COLO668 (cell line): ENCODE measurements around the gene LCN10.

ENCODE experiments used
- DNase-seq: peaks from one replicate; lab custom pipeline; 2025; ENCODE audit not compliant: unreplicated experiment; lab: John Stamatoyannopoulos, UW

LCN10 gene

GRCh38 chr9:136773386-136774044 lies 30.8 kb upstream of the LCN10 start:
- DNase-seq, result peak; percentile 31

DNA sequence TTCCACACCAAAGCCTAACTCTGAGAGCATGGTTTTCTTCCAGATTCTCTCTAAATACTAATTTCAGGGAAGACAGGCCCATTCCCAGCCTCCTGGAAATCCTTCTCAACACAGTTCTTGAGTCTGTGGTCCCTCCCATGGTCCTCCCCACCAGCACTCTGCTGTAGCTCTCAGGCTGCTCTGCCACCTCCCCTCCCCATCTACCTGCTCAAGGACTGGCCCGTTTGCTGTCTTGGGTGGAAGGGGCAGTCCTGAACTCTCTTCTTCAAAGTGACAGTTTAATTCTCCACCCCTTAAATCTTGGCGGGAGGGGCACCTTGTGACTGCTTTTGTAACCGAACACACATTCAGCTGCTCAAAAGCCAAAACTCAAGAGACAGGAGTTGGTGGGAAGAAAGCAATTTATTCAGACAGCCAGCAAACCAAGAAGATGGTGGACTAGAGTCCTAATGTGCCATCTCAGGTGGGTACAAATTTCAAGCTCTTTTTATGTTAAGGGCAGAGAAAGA lies 29.2 kb upstream of the LCN10 start:
- no peak for DNase-seq

GRCh38 chr9:136769710-136770191 lies 27.0 kb upstream of the LCN10 start:
- peak; percentile 36 for DNase-seq

DNA sequence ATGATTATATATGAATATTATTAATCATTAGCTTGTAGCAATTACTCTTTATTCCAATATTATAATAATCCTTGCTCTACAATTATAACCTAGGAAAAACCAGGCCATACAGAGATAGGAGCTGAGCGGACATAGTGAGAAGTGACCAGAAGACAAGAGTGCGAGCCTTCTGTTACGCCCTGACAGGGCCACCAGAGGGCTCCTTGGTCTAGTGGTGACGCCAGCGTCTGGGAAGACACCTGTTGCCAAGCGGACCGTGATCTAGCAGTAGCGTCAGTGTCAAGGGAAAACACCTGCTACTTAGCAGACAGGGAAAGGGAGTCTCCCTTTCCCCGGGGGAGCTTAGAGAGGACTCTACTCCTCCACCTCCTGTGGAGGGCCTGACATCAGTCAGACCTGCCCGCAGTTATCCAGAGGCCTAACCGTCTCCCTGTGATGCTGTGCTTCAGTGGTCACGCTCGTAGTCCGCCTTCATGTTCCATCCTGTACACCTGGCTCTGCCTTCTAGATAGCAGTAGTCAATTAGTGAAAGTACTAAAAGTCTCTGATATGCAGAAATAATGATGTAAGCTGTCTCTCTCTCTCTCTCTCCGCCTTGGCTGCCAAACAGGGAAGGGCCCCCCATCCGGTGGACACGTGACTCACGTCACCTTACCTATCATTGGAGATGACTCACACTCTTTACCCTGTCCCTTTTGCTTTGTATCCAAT lies 23.8 kb upstream of the LCN10 start:
- peak; percentile 80 for DNase-seq

- DNase-seq, result peak; percentile 25
Observed at GRCh38 chr9:136765745-136766409, 23.1 kb upstream of the LCN10 start.

DNA sequence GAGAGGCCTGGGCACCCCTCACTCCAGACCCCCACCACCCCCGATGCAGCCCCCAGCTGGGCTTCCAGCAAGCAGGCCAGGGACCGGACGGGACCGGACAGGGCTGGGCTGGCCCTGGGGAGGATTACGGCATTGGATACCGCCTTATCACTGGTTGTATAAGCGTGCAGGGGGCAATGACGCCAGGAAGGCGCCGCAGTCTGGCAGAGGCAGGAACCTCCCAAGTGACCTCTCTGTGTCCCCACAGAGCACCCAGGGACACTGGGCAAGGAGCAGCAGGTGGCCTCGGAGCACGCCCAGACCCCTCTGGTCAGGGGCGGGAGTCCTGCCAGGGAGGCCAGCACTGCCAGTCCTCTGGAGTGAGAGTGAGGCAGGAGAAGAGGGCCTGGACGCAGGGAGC lies 22.3 kb upstream of the LCN10 start:
- DNase-seq, result peak; percentile 23

DNA sequence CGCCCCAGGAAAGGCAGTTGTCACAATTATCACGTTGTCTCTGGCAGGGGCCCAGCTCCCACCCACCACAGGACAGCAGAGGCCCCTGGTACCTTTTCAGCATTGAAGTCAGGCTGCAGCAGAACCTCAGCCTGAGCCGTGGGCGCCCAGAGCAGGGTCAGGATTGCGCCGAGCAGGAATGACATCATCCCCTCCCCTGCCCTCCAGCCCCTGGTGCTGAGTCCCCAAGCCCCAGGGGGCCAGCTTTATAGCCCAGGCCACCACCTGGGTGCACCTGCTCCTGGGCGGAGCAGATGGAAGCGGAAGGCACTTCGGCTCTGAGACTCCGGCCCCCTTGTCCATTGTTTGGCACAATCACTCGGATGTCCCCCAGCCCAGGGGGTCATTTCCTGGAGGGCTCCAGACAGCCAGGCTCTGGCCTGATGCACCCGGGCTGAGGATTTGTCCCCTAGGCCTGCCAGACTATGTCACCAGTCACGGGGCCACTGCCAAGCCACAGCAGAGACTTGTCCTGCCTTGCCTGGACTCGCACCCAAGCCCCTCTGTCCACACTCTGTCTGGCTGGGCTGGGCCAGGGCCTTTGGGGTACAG lies 21.7 kb upstream of the LCN10 start, which contains the start of gene LCN15:
LCN15 (minus strand) TSS at position 218 of the 591 bp plus-strand sequence; CDS start at position 188, 30 bp downstream.
- peak; percentile 94 for DNase-seq

- no peak for DNase-seq
Observed at GRCh38 chr9:136763649-136764035, 20.9 kb upstream of the LCN10 start.

- DNase-seq, result no peak
Observed at GRCh38 chr9:136762915-136763648, 20.3 kb upstream of the LCN10 start.

DNA sequence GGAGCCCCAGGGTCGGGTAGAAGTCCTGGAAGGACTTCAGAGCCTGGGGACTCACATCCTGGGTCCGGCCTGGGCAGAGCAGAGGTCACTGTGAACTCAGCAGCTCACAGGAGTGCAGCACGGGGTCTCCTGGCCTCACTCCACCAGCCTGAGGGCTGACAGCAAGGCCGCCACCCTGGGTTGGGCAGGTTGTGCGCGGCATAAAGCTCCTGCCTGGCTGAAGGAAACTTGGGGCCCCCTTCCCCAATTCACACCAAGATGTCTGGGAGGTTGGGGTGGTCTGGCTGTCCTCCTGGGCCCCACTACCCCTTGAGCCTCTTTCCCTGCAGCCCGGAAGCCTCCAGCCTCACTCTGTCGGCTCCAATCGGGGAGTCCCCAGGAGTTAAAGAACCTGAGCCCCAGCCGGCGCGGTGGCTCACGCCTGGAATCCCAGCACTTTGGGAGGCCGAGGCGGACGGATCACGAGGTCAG lies 19.5 kb upstream of the LCN10 start:
- DNase-seq, result no peak

GRCh38 chr9:136761545-136761981 lies 18.8 kb upstream of the LCN10 start:
- DNase-seq, result no peak

GRCh38 chr9:136760834-136761544 lies 18.2 kb upstream of the LCN10 start:
- peak; percentile 61 for DNase-seq

DNA sequence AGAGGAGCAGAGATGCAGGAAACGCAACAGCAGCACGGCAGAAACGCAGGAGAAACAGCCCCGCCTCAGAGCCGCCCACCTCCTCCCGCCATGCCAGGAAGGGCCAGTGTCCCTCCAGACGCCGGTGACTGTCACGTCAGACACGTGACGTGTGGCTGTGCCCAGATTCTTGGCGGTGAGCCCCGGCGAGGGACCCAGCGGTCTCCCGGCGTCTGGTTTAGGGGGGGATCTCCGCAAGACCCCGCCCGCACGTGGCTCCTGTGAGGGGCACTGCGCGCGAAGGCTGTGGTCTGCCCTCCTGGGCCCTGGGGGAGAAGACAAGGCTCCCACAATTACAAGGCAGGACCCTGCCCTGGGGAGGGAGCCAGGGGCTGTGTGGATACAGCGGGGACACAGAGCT lies 17.7 kb upstream of the LCN10 start:
- DNase-seq, result no peak

GRCh38 chr9:136759436-136760325 lies 16.9 kb upstream of the LCN10 start:
- DNase-seq, result no peak

GRCh38 chr9:136759001-136759400 lies 16.3 kb upstream of the LCN10 start:
- no peak for DNase-seq

- no peak for DNase-seq
Observed at GRCh38 chr9:136757751-136758140, 15.0 kb upstream of the LCN10 start.

DNA sequence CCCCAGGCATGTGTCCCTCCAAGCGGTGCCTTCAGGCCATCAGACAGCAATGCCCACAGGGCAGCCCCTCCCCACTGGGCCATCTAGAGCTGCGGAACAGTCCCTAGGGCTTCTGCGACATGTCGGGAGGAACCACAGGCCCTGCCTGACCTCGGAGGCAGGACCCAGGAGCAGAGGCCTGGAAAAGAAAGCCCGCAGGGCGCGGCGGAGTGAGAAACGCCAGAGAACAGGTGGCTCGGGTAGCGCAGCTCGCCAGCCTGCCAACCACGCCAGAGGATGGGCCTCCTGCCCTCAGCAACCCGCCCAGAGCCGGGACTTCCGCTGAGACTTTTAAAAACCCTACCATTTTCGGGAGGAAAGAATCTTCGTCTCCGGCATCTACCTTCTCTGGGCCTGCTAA lies 14.6 kb upstream of the LCN10 start:
- DNase-seq, result no peak

- DNase-seq, result no peak
Observed at GRCh38 chr9:136756836-136757235, 14.1 kb upstream of the LCN10 start.

GRCh38 chr9:136756134-136756438 lies 13.3 kb upstream of the LCN10 start:
- no peak for DNase-seq
